Activated naive CD8-positive, alpha-beta T cell treated with anti-CD3 and anti-CD28 coated beads, Interleukin-2, amount 10 ng/mL, durations not matched to agents 7 days and 5 days (primary cell): ENCODE data around the gene RACK1. TPM values are rescaled to one million over a fixed set of nuclear protein-coding genes. Genes with fewer than 3 reads are reported as not detected.
A peak's percentile ranks its signal among the peaks of the same experiment; 100 is the strongest.

Experiments used
- ATAC-seq: fragments of 150-1000 bp; cut with Tn5 transposase; one replicate; pipeline ENCODE4 v1.10.0; 2021; ENCODE audit warnings: low read depth, moderate library complexity
- POLR2A ChIA-PET: fragments of 350-600 bp; sonication (Branson Sonifier 250); formaldehyde crosslinking; loops from one replicate; lab custom pipeline; 2021; ENCODE audit warnings: antibody characterized with exemption; lab: Charles Lee
- DNase-seq: peaks from one replicate; pipeline ENCODE4 v3.0.0; 2021
- H3K27ac Mint-ChIP-seq: one replicate; pipeline ENCODE4 v1.8.0; 2022; ENCODE audit warnings: mild to moderate bottlenecking, mixed read lengths
- H3K27me3 Mint-ChIP-seq: one replicate; pipeline ENCODE4 v1.8.0; 2022; ENCODE audit warnings: mild to moderate bottlenecking, moderate library complexity, mixed read lengths
- H3K36me3 Mint-ChIP-seq: one replicate; pipeline ENCODE4 v1.8.0; 2021; ENCODE audit warnings: mild to moderate bottlenecking, mixed read lengths
- H3K4me1 Mint-ChIP-seq: one replicate; pipeline ENCODE4 v1.8.0; 2021; ENCODE audit warnings: mixed read lengths
- H3K4me3 Mint-ChIP-seq: one replicate; pipeline ENCODE4 v1.8.0; 2022; ENCODE audit warnings: mild to moderate bottlenecking, moderate library complexity, mixed read lengths
- H3K9me3 Mint-ChIP-seq: one replicate; pipeline ENCODE4 v1.8.0; 2021; ENCODE audit warnings: mixed read lengths
- microRNA-seq: library from miRNA; unstranded; fragments of <30 nt; microRNA quantifications from one replicate; pipeline ENCODE4 v1.2.0, GENCODE V29; 2022
- total RNA-seq, 2 experiments: library from RNA; stranded (reverse); gene quantifications; one replicate each; pipeline ENCODE4 v1.2.3, GENCODE V29; 2021

RACK1 gene
- total RNA-seq, 2 experiments from 2014 or later, result 1,741 to 1,808 TPM

DNA sequence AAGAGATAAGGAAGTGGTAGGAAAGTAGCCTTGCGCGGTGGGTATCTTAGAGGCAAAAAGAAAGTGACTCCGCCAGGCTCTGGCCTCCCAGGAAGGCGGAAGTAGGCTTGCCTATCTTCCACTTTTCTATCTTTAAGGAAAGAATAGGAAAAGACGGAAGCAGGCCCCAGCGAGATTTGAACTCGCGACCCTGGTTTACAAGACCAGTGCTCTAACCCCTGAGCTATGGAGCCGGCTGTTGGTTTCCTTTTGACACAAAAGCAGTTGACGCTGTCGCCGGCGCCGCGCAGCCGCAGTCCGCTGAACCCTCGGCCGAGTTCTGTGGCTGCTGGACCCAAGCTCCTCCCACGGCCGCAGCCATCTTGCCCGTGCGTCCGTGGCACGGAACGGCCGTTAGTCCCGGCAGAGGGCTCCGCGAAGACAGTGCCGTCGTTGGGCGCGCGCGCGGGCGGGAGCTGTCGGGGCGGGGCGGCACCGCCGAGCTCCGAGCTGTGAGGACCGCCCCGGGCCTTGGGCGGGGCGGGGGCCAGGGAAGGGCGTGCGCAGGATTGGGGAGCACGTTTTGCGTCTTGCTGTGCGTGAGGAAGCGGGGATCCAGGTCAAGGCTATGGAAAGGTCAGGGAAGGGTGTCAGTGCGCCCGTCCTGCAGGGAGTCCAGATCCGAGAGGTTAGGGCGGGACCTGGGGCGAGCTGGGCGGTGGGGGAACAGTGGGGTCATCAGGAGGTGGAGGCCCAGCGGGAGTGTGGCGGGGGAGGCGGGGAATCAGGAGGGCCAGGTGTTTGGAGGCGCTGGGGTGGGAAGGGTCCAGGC is 52.0 kb downstream of the RACK1 start:
- H3K9me3 Mint-ChIP-seq, result no peaks in the 10 kb centered on the region
- POLR2A ChIA-PET, result interaction anchor here (0.6 to 9.0 kb wide), 12 partner anchors 8 to 361 kb away, joined by 3 to 131 read pairs (median 6); partner anchors contain the start of genes RACK1, TRIM41, TRIM52 and TRIM7
- H3K27me3 Mint-ChIP-seq, result peaks cover 4% of the 10 kb centered on the region
- peaks cover 40% of the 10 kb centered on the region for H3K4me1 Mint-ChIP-seq
- peak overlapping the region; percentile 94 for H3K4me3 Mint-ChIP-seq
- peak overlapping the region; percentile 96 for H3K27ac Mint-ChIP-seq
- ATAC-seq (peak; percentile 56), DNase-seq (peak; percentile 97)
- H3K36me3 Mint-ChIP-seq, result peaks cover 4% of the 10 kb centered on the region

DNA sequence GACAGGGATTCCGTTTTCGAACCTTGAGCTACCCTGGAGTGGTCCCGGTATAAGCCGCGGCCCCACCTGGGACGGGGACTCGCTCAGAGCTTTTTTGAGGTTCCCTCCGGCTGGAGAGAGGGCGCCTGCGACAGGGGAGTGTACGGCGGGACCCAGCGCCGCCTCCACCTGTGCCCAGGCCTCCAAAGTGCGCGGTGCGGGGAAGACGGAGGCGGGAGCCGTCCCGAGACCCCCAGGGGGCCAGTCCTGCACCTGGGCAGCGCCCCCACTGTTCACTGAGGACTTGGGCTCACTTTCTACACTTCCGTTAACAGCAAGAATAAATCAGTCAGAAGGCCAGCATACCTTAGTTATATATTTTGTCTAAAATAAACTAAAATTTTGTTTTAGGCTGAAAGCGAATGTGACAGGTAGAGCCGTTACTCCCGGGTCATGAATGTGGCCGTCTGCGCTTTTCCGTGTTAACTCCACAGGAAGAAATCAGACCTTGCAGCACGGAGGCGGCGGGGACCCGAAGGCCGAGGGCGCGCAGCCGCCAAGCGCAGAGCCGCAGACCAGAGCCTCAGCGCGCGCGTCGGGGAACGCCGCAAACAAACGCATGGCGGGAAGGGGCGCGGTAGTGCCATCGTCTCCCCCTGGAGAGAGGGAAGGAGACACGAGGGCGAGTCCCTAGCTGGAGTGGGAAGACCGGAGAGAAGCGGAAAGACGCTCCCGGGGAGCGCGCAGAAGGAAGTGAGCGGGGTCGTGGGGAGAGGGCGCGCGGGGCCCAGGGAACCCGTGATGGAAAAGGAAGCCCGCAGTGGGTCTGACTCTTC is 52.8 kb downstream of the RACK1 start:
- peaks cover 43% of the 10 kb centered on the region for H3K4me1 Mint-ChIP-seq
- H3K27ac Mint-ChIP-seq, result peak overlapping the region; percentile 96
- POLR2A ChIA-PET, result interaction anchor here (0.6 to 9.0 kb wide), 18 partner anchors 9 to 360 kb away, joined by 3 to 131 read pairs (median 5); partner anchors contain the start of genes RACK1, TRIM41, TRIM52 and TRIM7
- H3K4me3 Mint-ChIP-seq, result peak overlapping the region; percentile 94
- peaks cover 4% of the 10 kb centered on the region for H3K27me3 Mint-ChIP-seq
- DNase-seq (peak; percentile 66), ATAC-seq (peak; percentile 4)
- H3K36me3 Mint-ChIP-seq, result peaks cover 4% of the 10 kb centered on the region
- H3K9me3 Mint-ChIP-seq, result no peaks in the 10 kb centered on the region

DNA sequence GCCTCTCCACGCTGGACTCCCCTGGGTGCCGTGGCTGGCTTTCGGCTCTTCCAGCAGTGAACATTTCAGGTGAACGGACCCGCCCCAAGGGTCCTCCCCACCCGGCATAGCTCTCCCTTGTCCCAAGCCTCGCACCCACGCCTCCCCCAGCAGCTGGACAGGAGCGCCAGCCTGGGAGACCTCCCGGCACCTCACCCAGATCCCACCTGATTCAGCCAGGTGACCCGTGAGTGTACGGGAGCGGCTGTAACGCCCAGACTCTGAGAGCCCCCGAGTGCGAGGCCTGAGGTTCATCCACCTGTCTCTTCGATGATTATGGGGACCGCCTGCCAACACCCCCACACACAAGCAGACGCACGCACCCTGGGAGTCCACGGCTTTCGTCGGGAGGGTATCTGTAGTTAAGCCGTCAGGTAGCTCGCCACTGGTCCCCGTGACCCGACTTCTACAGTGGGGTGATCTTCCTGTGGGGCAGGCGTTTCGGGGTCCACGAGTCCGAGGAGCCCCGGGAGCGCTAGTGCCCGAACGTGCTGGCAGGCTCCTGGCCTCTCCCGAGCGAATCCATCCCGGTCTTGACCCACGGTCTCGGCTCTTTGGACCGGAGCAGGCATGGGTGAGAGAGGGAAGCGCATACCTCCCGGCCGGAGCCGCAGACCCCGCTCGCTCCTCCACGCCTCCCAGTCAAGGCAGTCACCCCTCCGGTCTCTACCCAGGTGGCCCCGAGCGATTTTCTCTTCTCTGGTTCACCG is 53.6 kb downstream of the RACK1 start:
- DNase-seq, result peak; percentile 65
- Mint-ChIP-seq H3K9me3 (no peaks in the 10 kb centered on the region), H3K4me3 (peak overlapping the region; percentile 94), H3K36me3 (peaks cover 4% of the 10 kb centered on the region), H3K27ac (peak overlapping the region; percentile 96), H3K4me1 (peaks cover 43% of the 10 kb centered on the region), H3K27me3 (peaks cover 4% of the 10 kb centered on the region)
- no peak for ATAC-seq
- POLR2A ChIA-PET, result interaction anchor here (0.6 to 9.0 kb wide), 13 partner anchors 9 to 387 kb away, joined by 3 to 131 read pairs (median 6); partner anchors contain the start of genes TRIM41, TRIM52 and TRIM7

DNA sequence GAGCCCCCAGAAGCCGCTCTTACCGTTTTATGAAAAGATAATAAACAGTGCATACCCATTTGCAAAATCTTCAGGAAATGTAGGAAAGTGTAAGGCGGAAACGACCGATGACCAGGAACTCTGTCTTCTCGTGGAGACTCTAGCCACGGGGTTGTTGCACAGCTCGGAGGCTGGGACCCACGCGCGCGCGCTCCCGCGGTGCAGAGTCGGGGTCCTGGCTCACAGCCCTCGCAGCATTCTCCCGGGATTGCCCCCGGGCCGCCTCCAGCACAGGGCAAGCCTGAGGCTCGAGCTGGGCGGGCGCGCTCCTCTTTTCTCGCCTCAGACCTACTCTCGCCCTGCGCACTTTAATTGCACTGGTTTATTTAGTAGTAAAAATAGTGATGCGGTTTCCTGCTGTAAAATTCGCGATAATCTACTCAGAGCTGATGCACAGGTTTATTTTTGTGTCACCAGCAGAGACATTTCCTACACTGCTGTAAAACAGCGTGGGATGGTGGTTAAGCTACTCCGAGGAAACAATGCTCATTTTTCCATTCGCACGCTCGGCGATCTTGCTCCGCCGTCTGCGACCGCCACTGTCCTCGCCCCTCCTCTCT is 54.2 kb downstream of the RACK1 start:
- POLR2A ChIA-PET, result interaction anchor here (0.8 to 9.0 kb wide), 13 partner anchors 10 to 386 kb away, joined by 3 to 131 read pairs (median 4); partner anchors contain the start of genes RACK1, TRIM41, TRIM52 and TRIM7
- ATAC-seq, result peak; percentile 10
- H3K27me3 Mint-ChIP-seq, result peaks cover 4% of the 10 kb centered on the region
- peaks cover 44% of the 10 kb centered on the region for H3K4me1 Mint-ChIP-seq
- DNase-seq, result peak; percentile 67
- H3K9me3 Mint-ChIP-seq, result no peaks in the 10 kb centered on the region
- H3K4me3 Mint-ChIP-seq, result peak overlapping the region; percentile 94
- peak overlapping the region; percentile 96 for H3K27ac Mint-ChIP-seq
- H3K36me3 Mint-ChIP-seq, result peaks cover 4% of the 10 kb centered on the region

DNA sequence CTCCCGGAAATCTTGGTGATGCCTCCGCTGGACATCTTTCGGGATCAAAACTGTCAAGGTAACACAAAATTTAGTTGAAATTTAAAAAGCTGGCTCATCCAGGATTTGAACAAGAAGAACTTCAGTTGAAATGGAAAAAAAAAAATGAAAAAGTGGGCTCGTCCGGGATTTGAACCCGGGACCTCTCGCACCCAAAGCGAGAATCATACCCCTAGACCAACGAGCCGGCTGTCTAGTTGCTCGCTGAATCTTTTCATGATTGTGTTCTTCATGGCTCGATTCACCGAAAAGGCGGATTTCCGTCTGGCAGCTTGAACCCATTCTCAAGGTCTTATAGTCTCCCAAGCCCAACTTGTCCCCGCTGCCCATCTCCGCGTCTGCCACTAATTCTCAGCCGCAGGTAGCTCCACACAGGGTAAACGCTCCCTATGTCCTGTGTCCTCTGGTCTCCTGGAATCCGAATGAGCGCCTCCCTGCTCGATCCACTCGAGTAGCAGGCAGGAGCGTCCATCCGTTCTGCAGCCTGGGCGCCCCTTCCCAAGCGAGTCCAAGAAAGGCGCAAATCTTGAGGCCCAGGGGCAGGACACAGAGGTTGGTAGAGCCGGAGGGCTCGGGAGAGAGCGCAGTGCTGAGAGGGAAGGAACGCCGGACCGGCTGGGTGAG is 54.9 kb downstream of the RACK1 start:
- POLR2A ChIA-PET, result interaction anchor here (0.6 to 9.0 kb wide), 14 partner anchors 10 to 1330 kb away, joined by 3 to 131 read pairs (median 4); partner anchors contain the start of genes MRNIP, RACK1, TRIM41 and TRIM52
- peaks cover 47% of the 10 kb centered on the region for H3K4me1 Mint-ChIP-seq
- H3K9me3 Mint-ChIP-seq, result no peaks in the 10 kb centered on the region
- ATAC-seq (peak; percentile 8), DNase-seq (peak; percentile 82)
- peak overlapping the region; percentile 96 for H3K27ac Mint-ChIP-seq
- peak overlapping the region; percentile 94 for H3K4me3 Mint-ChIP-seq
- H3K27me3 Mint-ChIP-seq, result peaks cover 4% of the 10 kb centered on the region
- H3K36me3 Mint-ChIP-seq, result peaks cover 4% of the 10 kb centered on the region

DNA sequence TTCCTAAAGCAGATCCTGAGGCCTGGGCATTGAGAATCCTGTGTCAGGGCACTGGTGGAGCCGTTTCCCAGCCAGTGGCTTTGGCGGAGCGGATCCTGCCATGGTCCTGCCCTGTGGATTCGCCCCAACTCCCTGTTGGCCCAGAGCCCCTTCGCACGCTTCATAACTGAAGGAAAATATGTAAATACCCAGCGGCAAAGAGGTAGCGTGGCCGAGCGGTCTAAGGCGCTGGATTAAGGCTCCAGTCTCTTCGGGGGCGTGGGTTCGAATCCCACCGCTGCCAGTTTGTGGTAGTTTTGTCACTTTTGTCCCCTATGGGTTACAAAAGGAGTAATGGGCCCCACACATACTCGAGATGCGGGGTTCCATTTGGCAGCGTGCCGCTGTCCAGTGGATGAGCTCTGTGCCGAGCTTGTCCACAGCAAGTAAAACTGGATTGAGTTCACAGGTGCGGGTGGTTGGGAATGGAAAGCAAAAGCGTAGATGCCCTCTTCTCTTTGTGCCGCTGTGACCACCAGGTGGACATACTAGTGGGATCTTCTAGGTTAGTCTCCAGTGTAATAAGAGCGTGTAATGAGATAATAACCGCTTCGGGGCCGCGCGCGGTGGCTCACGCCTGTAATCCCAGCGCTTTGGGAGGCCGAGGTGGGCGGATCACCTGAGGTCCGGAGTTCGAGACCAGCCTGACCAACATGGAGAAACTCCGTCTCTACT is 56.0 kb downstream of the RACK1 start:
- H3K4me1 Mint-ChIP-seq, result peaks cover 43% of the 10 kb centered on the region
- H3K27me3 Mint-ChIP-seq, result peaks cover 4% of the 10 kb centered on the region
- peaks cover 4% of the 10 kb centered on the region for H3K36me3 Mint-ChIP-seq
- POLR2A ChIA-PET, result interaction anchor here (0.9 to 9.0 kb wide), 7 partner anchors 10 to 73 kb away, joined by 3 to 131 read pairs (median 6); partner anchors contain the start of genes TRIM41, TRIM52 and TRIM7
- DNase-seq, result peak; percentile 67
- no peaks in the 10 kb centered on the region for H3K9me3 Mint-ChIP-seq
- H3K27ac Mint-ChIP-seq, result peak overlapping the region; percentile 96
- H3K4me3 Mint-ChIP-seq, result peak overlapping the region; percentile 94
- ATAC-seq, result no peak

DNA sequence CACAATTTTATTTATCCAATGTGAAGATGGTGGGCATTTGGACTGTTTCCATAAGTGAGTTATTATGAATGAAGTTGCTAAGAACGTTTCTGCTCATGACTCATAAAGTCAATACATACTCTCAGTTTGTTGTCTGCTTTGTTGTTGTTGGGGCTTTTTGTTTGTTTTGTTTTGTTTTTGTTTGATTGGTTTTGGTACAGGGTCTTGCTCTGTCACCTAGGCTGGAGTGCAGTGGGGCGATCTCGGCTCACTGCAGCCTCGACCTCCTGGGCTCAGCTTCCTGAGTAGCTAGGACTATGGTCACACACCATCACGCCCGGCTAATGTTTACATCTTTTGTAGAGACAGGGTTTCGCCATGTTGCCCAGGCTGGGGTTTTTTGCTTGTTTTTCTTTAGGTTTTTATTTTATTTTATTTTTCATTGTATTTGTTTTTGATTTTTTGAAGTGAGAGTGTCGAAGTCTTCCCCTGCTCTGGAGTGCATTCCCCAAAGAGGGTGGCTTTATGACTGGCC is 56.7 kb downstream of the RACK1 start:
- no peak overlapping the region for H3K4me3 Mint-ChIP-seq
- peak overlapping the region; percentile 67 for H3K27ac Mint-ChIP-seq

More for the DNA sequence above, 56.7 kb downstream of the RACK1 start:
- peaks cover 4% of the 10 kb centered on the region for H3K36me3 Mint-ChIP-seq
- DNase-seq (no peak), ATAC-seq (no peak)
- peaks cover 41% of the 10 kb centered on the region for H3K4me1 Mint-ChIP-seq
- peaks cover 4% of the 10 kb centered on the region for H3K27me3 Mint-ChIP-seq
- no peaks in the 10 kb centered on the region for H3K9me3 Mint-ChIP-seq
- POLR2A ChIA-PET, result interaction anchor here (0.9 to 9.0 kb wide), 4 partner anchors 10 to 74 kb away, joined by 3 to 131 read pairs (median 65); partner anchors contain the start of genes TRIM41, TRIM52 and TRIM7

Small RNA genes lying within 50 kb of the gene (microRNA-seq; reads per million reads assigned to microRNA genes)
- gene MIR4638, result 3.5 reads per million

Other genes starting within 250 kb of the RACK1 start
- not detected for gene BTNL9, start 203.6 kb downstream of the RACK1 start, total RNA-seq
- not detected for gene OR2V1, start 112.7 kb downstream of the RACK1 start, total RNA-seq
- gene OR2V2, start 96.3 kb downstream of the RACK1 start, total RNA-seq, result not detected
- gene TRIM7, start 38.7 kb downstream of the RACK1 start, total RNA-seq, result 1 to 10 TPM; 2.5 to 2.6 TPM
- gene TRIM41, start 20.6 kb downstream of the RACK1 start, total RNA-seq, result 10 to 100 TPM; 44.5 to 49.7 TPM
- 10 to 100 TPM; 43.0 to 43.5 TPM for gene TRIM52, start 17.2 kb upstream of the RACK1 start, total RNA-seq
- not detected for gene OR4F3, start 123.4 kb upstream of the RACK1 start, total RNA-seq